CD4-positive, alpha-beta T cell treated with Interleukin-10 for 1 hour (primary cell): Measurements from ENCODE around the gene RAB9B.

ENCODE experiments used
- DNase-seq: peaks from one replicate; pipeline ENCODE4 v3.0.0-alpha.2; 2020

The RAB9B gene

DNA sequence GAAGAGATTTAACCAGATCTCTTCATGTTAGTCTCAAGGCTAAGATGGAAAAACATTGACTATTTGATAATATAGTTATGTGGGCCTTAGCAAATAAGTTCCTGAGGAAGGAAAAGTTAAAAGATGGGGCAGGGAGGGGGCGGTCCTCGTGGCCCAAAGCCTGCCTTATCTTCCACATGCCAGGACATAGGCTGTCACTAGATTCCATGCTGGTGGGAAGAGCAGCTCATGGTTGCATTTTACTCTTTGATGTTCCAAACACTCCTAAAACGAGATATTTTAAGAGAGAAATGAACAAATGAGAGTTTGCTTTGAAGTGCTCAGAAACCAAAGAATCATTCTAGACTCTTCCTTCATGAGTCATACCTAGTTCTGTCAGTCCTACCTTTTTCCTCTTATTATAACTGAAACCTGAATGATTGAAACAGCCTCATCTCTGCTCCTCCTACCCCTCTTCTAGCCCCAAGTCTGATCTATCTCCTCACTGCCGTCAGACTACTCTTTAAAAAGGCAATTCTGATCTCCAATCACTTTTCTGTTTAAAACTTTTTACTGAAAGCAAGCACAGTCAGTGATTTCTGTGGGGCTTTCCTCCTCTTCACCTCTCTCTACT lies 25.1 kb downstream of the RAB9B start:
- no peak for DNase-seq

DNA sequence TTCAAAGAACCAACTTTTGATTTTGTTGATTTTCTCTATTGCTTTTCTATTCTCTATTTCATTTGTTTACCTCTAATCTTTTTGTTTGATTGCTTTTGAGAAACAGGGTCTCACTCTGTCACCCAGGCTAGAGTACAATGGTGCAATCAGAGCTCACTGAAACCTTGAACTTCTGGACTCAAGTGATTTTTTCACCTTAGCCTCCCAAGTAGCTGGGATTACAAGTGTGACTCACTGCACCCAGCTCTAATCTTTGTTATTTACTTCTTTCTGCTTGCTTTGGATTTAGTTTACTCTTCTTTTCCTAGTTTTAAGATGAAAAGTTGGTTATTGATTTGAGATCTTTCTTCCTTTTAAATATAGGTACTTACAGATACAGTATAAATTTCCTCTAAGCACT lies 26.2 kb downstream of the RAB9B start:
- no peak for DNase-seq

DNA sequence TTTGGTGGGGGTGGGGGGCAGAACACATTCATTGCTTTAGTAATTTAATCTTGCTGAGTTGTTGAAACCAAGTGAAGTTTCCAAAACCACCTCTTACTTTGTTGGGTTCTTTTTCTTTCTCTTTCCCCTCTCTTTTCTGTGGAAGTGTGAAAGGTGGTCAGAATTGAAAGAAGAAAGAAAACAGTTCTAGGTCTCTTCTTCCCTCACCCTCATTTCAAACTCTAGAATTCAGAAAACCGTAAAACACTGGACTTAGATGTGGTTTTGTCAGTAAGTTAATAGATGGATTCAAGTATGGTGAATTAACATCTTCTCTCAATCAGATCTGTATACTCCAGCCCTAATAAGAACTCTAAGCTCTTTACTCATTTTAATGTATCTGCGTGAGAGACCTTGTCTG lies 31.7 kb downstream of the RAB9B start:
- no peak for DNase-seq

DNA sequence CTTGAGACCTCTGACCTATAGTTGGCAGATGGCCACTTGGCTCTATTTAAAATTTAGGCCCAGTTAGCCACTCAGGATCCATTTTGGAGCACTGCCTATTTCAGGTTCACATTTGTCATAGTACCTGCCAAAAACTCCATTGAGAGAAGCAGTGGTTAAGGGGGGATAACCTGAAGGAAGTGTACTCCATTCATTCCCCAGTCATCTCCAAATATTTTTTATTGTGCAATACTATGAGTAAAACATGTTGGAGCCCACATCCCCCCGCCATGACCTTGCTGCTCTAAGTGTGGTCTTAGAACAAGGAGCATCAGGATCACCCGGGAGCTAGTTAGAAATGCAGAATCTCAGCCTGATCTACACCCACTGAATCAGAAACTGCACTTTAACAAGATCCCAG lies 34.4 kb downstream of the RAB9B start:
- no peak for DNase-seq

DNA sequence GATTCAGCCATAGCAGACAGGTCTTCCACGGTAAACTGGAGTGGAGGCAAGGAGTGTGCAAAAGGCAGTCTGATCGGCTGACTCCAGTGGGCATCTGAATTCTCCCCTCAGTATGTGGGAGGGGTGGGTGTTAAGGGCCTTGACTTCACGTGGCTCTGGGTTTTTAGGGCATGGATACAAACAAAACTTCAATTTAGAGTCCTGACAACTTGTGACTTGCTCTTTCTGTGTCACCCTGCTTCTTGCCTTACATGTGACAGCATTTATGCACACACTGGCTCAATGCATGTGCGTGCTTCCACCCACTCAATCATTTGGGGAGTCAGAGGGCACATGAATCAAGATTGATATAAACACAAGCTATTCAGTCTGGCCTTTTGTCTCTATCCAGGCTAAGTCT lies 37.9 kb downstream of the RAB9B start:
- DNase-seq, result no peak

DNA sequence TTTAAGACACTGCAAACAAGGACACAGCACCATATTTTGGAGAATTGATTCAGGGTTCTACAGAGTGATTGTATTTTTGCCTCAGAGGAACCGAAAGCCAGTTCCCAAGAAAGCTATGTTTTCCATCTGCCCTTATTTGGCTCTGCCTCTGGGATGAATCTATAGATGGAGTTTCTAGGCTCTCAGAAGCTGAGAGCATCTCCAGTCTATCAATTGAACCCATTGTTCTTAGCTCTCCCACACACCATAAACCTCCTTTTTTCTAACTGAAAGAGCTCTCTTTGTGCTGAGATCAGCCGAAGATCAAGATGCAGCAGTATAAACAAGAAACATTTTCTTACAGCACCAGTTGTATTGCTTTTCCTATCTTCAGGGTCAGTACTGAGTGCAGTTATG lies 38.5 kb downstream of the RAB9B start:
- DNase-seq, result no peak

DNA sequence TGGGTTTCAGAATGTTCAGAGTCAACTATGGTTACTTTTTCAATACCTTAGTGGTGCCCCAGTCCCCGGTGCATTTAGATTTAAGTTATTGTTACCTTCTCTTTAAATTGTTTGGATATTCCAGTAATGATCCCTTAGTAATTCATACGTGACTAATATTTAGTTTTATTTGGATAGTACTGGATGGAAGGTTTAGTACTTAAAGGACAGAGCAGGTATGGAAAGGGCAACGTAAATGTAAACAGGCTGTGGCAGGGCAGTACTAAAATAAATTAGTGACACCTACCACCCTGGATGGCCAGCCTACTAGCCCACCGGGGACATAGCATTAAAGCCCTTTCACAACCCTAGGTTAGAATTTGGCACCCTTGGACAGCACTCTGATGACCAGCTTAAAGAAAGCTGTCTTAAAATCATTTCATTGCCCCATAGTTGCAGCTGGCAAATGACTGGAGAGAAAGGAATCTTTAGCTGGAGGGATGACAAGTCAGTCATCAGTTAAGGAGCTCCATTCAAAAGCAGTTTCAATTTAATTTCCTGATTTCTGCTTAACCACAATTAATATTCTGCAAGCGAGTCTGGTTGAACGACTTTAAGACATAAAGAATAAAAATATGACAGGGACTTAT lies 39.0 kb downstream of the RAB9B start:
- no peak for DNase-seq

DNA sequence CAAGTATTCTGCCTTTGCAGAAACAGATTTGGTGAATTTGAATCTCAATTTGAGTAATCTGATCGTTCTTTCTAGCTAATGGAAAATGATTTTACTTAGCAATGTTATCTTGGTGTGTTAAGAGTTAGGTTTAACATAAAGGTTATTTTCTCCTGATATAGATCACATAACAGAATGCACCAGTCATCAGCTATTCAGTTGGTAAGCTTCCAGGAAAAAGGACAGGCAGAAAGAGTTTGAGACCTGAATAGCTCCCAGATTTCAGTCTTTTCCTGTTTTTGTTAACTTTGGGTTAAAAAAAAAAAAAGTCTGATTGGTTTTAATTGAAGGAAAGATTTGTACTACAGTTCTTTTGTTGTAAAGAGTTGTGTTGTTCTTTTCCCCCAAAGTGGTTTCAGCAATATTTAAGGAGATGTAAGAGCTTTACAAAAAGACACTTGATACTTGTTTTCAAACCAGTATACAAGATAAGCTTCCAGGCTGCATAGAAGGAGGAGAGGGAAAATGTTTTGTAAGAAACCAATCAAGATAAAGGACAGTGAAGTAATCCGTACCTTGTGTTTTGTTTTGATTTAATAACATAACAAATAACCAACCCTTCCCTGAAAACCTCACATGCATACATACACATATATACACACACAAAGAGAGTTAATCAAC lies 40.1 kb downstream of the RAB9B start:
- DNase-seq, result no peak

DNA sequence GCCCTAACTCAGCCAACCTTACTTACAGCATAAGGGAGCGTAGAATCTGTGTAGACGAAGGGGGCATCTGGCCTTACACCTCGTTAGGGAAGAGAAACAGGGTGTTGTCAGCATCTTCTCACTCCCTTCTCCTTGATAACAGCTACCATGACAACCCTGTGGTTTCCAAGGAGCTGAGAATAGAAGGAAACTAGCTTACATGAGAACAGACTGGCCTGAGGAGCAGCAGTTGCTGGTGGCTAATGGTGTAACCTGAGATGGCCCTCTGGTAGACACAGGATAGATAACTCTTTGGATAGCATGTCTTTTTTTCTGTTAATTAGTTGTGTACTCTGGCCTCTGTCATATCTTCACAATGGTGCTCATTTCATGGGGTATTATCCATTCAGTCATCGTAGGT lies 40.8 kb downstream of the RAB9B start:
- no peak for DNase-seq

DNA sequence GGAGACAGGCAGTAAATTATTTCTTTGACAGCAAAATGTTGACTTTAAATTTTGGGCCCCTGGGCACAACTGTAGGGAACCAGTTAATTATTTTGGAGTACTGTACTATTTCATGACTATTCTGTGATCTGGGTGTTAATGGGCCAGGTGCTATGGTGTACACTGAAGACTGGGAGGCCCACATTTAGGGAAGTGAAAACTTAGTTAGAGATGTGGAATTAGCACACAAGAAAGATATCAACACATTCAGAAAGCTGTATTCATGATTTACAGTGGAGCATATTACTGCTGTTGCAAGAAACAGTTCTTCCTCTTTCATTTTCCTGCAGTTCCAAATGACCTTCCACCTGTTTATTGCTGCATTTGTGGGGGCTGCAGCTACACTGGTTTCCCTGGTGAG lies 43.1 kb downstream of the RAB9B start:
- no peak for DNase-seq

DNA sequence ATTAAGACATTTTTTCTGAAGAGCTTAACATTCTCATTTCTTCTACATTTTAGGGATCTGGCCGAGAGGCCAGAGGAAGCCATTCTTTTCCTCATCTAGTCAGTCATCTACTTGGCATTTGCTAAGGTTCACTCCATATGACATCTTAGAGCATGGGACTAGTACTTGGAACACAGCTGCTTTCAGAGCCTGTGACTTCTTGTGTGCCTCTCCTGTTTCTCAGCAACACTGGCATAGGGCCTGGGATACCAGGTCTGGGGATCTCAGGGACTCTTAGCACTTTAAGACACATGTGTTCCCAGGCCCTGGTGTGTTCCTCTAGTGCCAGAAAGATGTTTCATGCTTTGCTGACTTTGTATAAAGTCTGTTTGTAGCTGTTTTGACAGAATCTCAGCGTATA lies 48.1 kb downstream of the RAB9B start:
- no peak for DNase-seq

DNA sequence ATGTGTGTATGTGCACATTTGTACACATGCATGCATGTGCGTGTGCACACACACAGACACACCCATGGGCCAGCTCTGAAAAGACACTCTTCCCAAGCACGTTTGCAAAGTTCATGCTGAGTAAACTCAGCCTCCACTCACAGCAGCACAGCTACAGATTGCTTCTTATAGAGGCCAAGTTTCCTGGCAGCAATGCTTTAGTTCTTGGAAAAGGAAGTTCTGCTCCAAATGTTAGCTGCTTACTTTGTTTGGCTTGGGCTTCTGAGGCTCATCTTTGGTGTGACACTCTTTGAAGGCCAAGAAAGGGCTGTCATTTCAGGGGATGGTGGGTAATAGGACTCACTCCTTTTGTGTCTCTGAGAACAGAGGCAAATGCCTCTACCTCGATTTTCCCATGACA lies 48.9 kb downstream of the RAB9B start:
- no peak for DNase-seq

DNA sequence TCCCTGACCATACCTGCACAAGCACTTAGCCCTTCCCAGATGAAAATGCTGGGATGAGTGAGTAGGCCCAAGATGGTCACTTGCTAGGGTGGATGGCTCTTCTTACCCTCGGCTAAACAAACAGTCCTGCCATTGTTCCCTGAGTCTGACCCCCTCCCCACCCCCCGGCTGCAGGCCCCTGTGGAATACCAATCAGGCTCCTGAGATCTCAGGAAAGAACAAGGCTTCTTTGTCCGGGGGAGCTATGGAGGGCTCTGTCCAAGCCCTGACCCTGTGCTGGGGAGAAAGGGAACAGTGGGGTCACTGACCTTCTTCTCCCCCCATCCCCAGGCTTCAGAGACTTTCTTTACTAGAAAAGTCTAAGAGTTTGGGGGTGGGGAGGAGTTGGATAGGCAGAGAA lies 49.4 kb downstream of the RAB9B start:
- no peak for DNase-seq

DNA sequence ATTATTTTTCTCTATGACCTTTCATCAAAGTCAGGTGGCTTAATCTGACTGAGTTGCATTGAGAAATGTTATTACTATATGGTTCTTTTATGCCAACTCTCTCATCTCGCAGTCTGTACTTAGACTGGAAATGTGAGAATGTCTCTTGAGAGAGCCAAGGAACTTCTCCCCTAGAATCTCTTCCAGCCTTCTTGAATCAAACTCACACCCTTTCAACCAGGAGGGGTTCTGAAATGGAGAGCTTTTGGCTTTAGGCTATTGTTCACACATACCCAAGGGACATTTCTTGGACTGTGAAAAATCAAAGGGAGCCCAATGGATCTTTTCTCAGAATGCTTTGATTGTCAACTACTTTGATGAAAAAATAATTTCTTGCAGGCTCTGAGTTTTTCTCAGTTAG lies 50.4 kb downstream of the RAB9B start:
- DNase-seq, result no peak

DNA sequence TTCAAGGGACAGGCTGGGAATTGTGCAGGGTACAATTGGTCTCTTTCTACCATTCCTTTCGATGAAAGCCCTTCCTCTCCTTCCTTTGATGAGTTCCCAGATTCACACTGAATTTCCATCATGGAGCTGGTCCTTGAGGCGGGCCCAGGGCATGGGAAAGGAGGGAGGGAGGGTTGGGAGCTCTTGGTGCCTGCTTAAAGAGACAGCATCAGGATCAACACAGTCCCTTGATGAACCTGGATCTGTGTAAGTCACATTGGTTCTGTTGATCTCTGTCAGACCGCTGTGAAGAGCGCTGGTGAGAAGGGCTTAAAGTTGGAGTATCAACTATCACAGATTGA lies 51.0 kb downstream of the RAB9B start:
- no peak for DNase-seq

DNA sequence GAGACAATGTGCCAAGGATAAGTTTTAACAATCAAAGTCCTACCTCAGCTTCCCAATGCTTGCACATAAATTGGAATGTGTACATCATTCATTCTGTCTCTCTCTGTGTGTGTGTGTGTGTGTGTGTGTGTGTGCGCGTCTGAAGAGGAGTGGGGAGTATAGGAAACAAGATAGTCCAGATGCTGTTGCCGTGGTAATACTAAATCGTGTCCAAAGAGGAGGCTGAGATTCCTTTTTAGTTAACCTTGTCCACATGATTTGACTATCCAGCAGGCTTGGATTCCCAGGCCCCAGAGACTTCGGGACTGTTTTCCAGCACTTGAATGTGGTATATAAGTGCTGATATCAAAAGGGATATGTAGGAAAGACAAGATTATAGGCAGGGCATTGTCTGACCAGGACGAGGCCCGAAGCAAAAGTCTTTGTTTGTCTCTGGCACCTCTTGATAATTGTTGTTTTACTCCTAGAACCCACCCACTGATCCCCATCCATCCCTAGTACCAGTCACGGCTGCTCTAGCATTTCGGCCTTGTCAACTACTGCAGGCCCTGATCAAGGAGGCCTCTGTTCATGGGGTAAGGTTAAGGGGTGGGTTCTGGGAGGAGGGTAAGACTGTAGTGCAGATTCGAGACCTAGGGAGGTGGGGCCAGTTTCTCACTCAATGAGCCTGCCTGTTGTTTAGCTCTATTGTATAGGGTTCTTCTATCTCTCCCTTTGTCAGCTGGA lies 51.6 kb downstream of the RAB9B start:
- no peak for DNase-seq

DNA sequence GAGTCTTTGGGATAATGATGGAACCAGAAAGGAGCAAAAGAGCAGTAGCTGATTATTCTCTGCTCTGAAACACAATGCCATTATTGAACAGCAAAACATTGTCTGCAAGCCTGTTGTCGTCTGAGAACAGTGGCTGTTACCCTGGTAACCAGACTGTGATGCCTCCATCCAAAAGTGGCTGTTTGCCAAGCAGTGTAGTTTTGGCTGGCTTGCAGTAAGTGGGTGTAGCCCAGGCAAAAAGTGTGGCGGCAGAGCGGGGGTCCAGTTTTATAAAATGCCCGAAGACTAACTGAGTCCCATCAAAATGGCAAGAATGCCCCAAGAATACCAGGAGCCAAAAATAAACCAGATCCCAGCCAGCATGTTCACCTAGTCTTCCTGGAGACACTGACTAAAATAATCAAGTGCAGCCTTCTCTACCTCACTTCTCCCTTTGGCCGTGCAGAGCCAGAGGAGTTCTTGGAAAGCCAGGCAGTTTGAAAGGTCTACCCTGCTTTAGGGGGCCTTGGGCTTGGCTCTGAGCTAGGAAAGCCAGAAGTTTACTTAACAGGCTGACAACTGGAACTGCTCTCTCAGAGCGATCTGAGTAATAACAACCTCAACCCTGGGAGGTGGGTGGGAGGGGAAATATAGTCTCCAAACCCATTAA lies 52.8 kb downstream of the RAB9B start:
- no peak for DNase-seq

DNA sequence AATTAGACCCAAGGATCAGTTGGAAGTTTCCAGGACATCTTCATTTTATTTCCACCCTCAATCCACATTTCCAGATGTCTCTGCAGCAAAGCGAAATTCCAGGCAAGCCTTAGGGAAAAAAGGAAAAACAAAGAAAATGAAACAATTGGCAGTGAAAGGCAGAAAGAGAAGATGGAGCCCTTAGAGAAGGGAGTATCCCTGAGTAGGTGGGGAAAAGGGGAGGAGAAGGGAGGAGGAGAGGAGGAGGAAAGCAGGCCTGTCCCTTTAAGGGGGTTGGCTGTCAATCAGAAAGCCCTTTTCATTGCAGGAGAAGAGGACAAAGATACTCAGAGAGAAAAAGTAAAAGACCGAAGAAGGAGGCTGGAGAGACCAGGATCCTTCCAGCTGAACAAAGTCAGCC lies 55.5 kb downstream of the RAB9B start, which contains the start of gene PLP1:
TSS of gene PLP1 (plus strand) at position 295 of the 400 bp plus-strand sequence. CDS start 156 bp downstream, outside the sequence.
- DNase-seq, result no peak

DNA sequence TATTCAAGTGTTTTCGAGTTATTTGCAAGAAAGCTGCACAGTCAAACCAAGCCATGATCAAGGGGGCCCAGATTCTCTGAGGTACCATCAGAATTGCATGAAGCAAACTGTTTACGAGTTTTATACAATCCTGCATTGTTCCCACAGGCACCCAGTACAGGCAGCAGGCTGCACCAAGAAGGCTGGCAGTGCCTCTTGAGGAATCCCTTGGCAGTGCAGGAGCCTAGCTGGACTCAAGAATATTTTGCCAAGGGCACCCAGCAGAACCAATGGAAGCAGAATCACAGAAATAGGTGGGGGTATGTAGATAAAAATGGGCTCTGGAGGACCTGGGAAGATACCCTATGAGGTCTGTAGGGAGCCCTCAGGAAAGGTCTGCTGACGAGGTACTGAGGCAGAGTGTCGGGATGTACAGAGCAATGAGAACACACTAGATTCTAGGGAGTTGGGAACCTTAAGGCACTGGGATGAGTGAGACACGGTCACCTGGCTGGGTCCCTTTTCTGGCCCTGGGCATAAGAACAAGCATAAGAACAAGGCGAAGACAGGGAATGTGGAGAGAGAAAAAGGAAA lies 57.9 kb downstream of the RAB9B start:
- DNase-seq, result no peak

DNA sequence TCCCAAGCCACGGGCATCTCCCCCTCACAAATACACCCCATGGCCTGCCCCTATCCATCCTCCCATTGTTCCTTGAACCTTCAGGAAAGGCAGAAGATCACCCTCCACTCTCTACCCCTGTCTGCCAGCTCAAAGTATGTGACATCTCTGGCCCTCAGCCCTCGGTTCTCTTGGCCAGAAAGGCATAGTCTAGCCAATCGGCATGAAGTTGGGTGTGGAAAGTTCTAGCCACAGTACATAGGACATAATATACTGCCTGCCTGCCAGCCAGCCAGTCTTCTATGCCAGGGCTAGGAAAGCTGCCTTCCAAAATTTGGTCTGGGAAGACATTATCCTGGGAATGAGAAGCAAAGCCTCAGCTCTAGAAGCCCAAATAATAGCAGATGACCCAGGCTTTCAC lies 58.6 kb downstream of the RAB9B start:
- DNase-seq, result no peak
